HCT116 (cell line): ENCODE measurements around the gene URI1. TPM values are rescaled to one million over a fixed set of nuclear protein-coding genes. Genes with fewer than 3 reads are reported as not detected.

Source experiments
- ATAC-seq: fragments of 200-7000 bp; cut with Tn5 transposase; 2 replicates; pipeline ENCODE4 v1.9.1; 2020; ENCODE audit warnings: mild to moderate bottlenecking, moderate library complexity
- BruUV-seq: library from RNA; stranded (reverse); fragments of 400-500 nt; replicated peaks from 2 replicates; lab custom pipeline; 2021; lab: Mats Ljungman, UMichigan
- CTCF ChIA-PET: fragments of 300-600 bp; sonication (Branson Sonifier 250); formaldehyde crosslinking; loops from one replicate; lab custom pipeline; 2021; ENCODE audit warnings: antibody characterized with exemption; lab: Charles Lee
- POLR2A ChIA-PET: fragments of 300-600, 350-600 bp; sonication (Branson Sonifier 250); formaldehyde crosslinking; loops from one replicate; lab custom pipeline; 2021; ENCODE audit warnings: antibody characterized with exemption; lab: Charles Lee
- RAD21 ChIA-PET, 2 experiments: fragments of 300-600 bp; sonication (Branson Sonifier 250); formaldehyde crosslinking; loops; one replicate each; lab custom pipeline; 2023; ENCODE audit warnings: low total read pairs in 2 of 2; ENCODE audit not compliant: uncharacterized antibody in 2 of 2, unreplicated experiment in 2 of 2, low non-redundant PET in 1 of 2; lab: Charles Lee
- DNase-seq: peaks from one replicate; pipeline ENCODE4 v3.0.0-alpha.2; 2010; ENCODE audit warnings: low read depth, low spot score
- H2AFZ ChIP-seq: fragments of 200-600 bp; shearing (Covaris generic), sonication (generic); 2 replicates; pipeline ENCODE4 v1.6.1; 2017; ENCODE audit warnings: low read depth, mixed run types, mixed read lengths, antibody characterized with exemption, low read length; ENCODE audit not compliant: poor library complexity, severe bottlenecking
- H3K27ac ChIP-seq: 2 replicates; pipeline ENCODE4 v1.5.1; 2012; ENCODE audit warnings: low read depth, low read length
- H3K27me3 ChIP-seq: fragments of 200-600 bp; sonication (generic); 2 replicates; pipeline ENCODE4 v1.6.1; 2016; ENCODE audit warnings: mixed run types, low read length, mixed read lengths; ENCODE audit not compliant: insufficient read depth
- H3K36me3 ChIP-seq, 2 experiments: fragments of 200-500 bp in 1 of 2; fragments of 200-600 bp in 1 of 2; sonication (Bioruptor generic) in 1 of 2; sonication (generic) in 1 of 2; 2 replicates each; pipeline versions ENCODE4 v1.5.1 to v1.6.1; 2014 to 2016; ENCODE audit warnings: low read length in 2 of 2, inconsistent platforms in 1 of 2, mixed read lengths in 1 of 2, mixed run types in 1 of 2; ENCODE audit not compliant: insufficient read depth in 2 of 2, control insufficient read depth in 1 of 2
- H3K4me1 ChIP-seq, 2 experiments: fragments of 200-600 bp in 1 of 2; sonication (generic) in 1 of 2; 2 replicates each; pipeline versions ENCODE4 v1.5.1 to v1.6.1; 2012 to 2017; ENCODE audit warnings: low read length in 2 of 2, inconsistent platforms in 1 of 2, mild to moderate bottlenecking in 1 of 2, mixed read lengths in 1 of 2, mixed run types in 1 of 2, moderate library complexity in 1 of 2; ENCODE audit not compliant: insufficient read depth in 2 of 2, control insufficient read depth in 1 of 2
- H3K4me2 ChIP-seq: fragments of 200-600 bp; sonication (generic); 2 replicates; pipeline ENCODE4 v1.6.1; 2017; ENCODE audit warnings: mixed run types, low read length, mixed read lengths
- H3K4me3 ChIP-seq, 2 experiments: fragments of 200-600 bp in 1 of 2; sonication (generic) in 1 of 2; replicated peaks in 1 of 2; 2 replicates each; pipeline ENCODE4 v1.5.1; 2011 to 2016; ENCODE audit warnings: low read length in 2 of 2, control low read depth in 1 of 2, low read depth in 1 of 2, mild to moderate bottlenecking in 1 of 2, mixed read lengths in 1 of 2, mixed run types in 1 of 2
- H3K79me2 ChIP-seq: fragments of 200-600 bp; sonication (generic); 2 replicates; pipeline ENCODE4 v1.6.1; 2017; ENCODE audit warnings: mild to moderate bottlenecking, mixed run types, low read length, moderate library complexity, mixed read lengths; ENCODE audit not compliant: insufficient read depth
- H3K9ac ChIP-seq: fragments of 200-600 bp; sonication (generic); 2 replicates; pipeline ENCODE4 v1.6.1; 2016; ENCODE audit warnings: low read length, mixed read lengths
- H3K9me2 ChIP-seq: fragments of 200-600 bp; sonication (generic), shearing (Covaris generic); 2 replicates; pipeline ENCODE4 v1.6.1; 2017; ENCODE audit warnings: mixed run types, mild to moderate bottlenecking, moderate library complexity; ENCODE audit not compliant: insufficient read depth
- H3K9me3 ChIP-seq, 2 experiments: fragments of 200-500 bp in 1 of 2; fragments of 200-600 bp in 1 of 2; sonication (Bioruptor generic) in 1 of 2; sonication (generic) in 1 of 2; 2 replicates each; pipeline ENCODE4 v1.6.1; 2014 to 2017; ENCODE audit warnings: low read length in 2 of 2, mixed read lengths in 2 of 2, inconsistent platforms in 1 of 2, low read depth in 1 of 2, mild to moderate bottlenecking in 1 of 2, mixed run types in 1 of 2, moderate library complexity in 1 of 2; ENCODE audit not compliant: control insufficient read depth in 1 of 2, insufficient read depth in 1 of 2
- H4K20me1 ChIP-seq: fragments of 200-600 bp; sonication (generic), shearing (Covaris generic); 2 replicates; pipeline ENCODE4 v1.6.1; 2017; ENCODE audit warnings: mixed run types, mild to moderate bottlenecking, moderate library complexity; ENCODE audit not compliant: insufficient read depth
- CBX3 ChIP-seq: IDR thresholded peaks from 2 replicates; pipeline ENCODE4 v1.6.1; 2012; ENCODE audit warnings: low read depth
- EGR1 ChIP-seq: IDR thresholded peaks from 2 replicates; pipeline ENCODE4 v1.6.1; 2012; ENCODE audit warnings: low read depth
- EZH2 ChIP-seq: fragments of 200-600 bp; sonication (generic); IDR thresholded peaks from 2 replicates; pipeline ENCODE4 v1.6.1; 2017; ENCODE audit warnings: antibody characterized with exemption, mixed run types
- MAX ChIP-seq: IDR thresholded peaks from 2 replicates; pipeline ENCODE4 v1.6.1; 2012
- POLR2AphosphoS5 ChIP-seq: IDR thresholded peaks from 2 replicates; pipeline ENCODE4 v1.6.1; 2011; ENCODE audit warnings: mild to moderate bottlenecking, low read depth, low read length, moderate library complexity
- RAD21 ChIP-seq: IDR thresholded peaks from 2 replicates; pipeline ENCODE4 v1.6.1; 2012; ENCODE audit warnings: low read depth, mild to moderate bottlenecking
- REST ChIP-seq: IDR thresholded peaks from 2 replicates; pipeline ENCODE4 v1.6.1; 2012; ENCODE audit warnings: low read depth
- intact Hi-C: fragments of 100-400 bp; cut with micrococcal nuclease; formaldehyde crosslinking; loops from 2 replicates; pipeline ENCODE4 v1.10.0; 2022
- total RNA-seq: library from RNA; stranded (reverse); gene quantifications from one replicate; pipeline ENCODE4 v1.2.1, GENCODE V29; 2021; ENCODE audit not compliant: unreplicated experiment
- TF ChIP-seq, protein P1 (sequence below): IDR thresholded peaks from 2 replicates; pipeline ENCODE4 v1.6.1; 2011; ENCODE audit warnings: mild to moderate bottlenecking, low read length, moderate library complexity; ENCODE audit not compliant: insufficient replicate concordance; ENCODE audit errors: extremely low read depth

The URI1 gene
- total RNA-seq, 1 experiment from 2014 or later, result 51.4 TPM

DNA sequence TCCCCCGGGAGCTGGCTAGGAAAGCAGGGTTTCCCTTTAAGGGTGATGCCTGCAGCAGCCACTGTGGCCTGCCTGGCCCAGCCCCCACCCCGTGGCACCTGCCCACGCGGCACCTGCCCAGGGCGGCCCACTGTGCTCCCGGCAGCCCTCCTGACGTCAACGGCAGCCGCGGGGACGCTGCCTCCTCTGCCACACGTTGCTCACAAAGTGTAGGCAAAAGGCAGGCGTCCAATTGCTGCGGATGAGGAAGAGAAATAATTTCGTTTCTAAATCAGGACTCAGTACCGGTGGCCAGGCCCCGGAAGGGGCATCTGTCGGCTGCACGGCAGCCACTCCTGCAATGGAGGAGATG lies 122.3 kb downstream of the URI1 start:
- H4K20me1 ChIP-seq, result no peaks in the 10 kb centered on the region
- no peak overlapping the region for H3K27ac ChIP-seq
- H3K27me3 ChIP-seq, result no peaks in the 10 kb centered on the region
- H3K9me3 ChIP-seq, result no peaks in the 10 kb centered on the region
- no peaks in the 10 kb centered on the region for H3K4me1 ChIP-seq
- ATAC-seq (no peak), DNase-seq (no peak)
- BruUV-seq, result no TSS peak
- intact Hi-C loops, result no loop called here
- TF ChIP-seq EGR1 (no peak), CBX3 (no peak), RAD21 (no peak), REST (no peak), POLR2AphosphoS5 (no peak), MAX (no peak), EZH2 (no peak)
- TF ChIP-seq, protein P1, sequence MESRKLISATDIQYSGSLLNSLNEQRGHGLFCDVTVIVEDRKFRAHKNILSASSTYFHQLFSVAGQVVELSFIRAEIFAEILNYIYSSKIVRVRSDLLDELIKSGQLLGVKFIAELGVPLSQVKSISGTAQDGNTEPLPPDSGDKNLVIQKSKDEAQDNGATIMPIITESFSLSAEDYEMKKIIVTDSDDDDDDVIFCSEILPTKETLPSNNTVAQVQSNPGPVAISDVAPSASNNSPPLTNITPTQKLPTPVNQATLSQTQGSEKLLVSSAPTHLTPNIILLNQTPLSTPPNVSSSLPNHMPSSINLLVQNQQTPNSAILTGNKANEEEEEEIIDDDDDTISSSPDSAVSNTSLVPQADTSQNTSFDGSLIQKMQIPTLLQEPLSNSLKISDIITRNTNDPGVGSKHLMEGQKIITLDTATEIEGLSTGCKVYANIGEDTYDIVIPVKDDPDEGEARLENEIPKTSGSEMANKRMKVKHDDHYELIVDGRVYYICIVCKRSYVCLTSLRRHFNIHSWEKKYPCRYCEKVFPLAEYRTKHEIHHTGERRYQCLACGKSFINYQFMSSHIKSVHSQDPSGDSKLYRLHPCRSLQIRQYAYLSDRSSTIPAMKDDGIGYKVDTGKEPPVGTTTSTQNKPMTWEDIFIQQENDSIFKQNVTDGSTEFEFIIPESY, result no peak
- no peak overlapping the region for H3K4me2 ChIP-seq
- no peaks in the 10 kb centered on the region for H3K9me2 ChIP-seq
- no peaks in the 10 kb centered on the region for H3K36me3 ChIP-seq
- CTCF ChIA-PET, result no interaction called here
- H3K79me2 ChIP-seq, result no peaks in the 10 kb centered on the region
- POLR2A ChIA-PET, result no interaction called here
- RAD21 ChIA-PET, result no interaction called here
- H3K4me3 ChIP-seq, result no peak overlapping the region
- H2AFZ ChIP-seq, result no peak overlapping the region
- no peak overlapping the region for H3K9ac ChIP-seq
